Hematopoietic multipotent progenitor cell treated with erythropoietin and hydrocortisone succinate and interleukin-3 and kit ligand, for 4 days (in vitro differentiated cells): ENCODE measurements around the gene ELK4.

Experiments
- DNase-seq: peaks from one replicate; pipeline ENCODE4 v3.0.0-alpha.2; 2015

Gene ELK4, protein sequence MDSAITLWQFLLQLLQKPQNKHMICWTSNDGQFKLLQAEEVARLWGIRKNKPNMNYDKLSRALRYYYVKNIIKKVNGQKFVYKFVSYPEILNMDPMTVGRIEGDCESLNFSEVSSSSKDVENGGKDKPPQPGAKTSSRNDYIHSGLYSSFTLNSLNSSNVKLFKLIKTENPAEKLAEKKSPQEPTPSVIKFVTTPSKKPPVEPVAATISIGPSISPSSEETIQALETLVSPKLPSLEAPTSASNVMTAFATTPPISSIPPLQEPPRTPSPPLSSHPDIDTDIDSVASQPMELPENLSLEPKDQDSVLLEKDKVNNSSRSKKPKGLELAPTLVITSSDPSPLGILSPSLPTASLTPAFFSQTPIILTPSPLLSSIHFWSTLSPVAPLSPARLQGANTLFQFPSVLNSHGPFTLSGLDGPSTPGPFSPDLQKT

DNA sequence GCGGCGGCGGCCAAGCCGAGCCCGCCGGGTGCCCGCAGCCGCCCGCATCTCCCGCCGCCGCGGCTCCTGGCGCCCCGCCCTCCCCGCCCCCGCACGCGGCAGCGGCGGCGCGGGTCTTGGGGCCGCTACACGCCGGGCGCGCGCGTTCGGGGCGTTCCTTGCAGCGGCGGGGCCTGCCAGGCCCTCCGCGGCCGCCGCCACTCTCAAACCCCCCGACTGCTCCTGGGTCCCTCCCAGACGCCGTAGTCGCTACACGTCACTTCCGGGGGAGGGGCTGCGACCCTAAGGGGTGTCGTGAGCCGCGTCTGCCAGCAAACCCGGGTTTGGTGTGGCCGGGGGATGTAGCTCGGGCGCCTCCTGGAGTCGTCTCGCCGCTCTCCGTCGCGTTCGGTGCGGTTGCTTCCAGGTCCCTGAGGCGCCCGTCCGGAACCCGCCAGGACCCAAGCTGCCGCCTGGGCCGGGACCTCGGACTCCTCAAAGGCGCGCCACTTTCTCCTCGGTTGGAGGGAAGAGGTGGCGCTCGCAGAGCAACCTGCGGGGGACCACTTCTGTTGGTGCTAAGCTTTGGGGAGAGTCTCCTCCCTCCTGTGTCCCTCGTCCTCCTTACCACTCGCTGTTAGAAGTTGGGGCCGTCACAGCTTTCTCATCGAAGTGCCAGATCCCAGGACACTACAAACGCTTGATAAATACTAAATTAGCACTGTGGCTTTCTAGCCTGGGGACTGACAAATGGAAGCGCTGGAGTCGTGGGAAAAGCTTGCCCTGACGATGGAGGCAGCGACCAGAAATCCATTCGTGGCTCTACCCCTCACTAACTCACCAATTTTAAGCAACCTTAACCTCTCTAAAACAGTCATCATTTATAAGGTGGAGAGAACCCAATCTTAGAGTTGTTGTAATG lies at the start of gene ELK4:
ELK4 (minus strand) TSS at position 244 of the 901 bp plus-strand sequence. CDS start 8,129 bp downstream, outside the sequence.
- peak; percentile 99 for DNase-seq

DNA sequence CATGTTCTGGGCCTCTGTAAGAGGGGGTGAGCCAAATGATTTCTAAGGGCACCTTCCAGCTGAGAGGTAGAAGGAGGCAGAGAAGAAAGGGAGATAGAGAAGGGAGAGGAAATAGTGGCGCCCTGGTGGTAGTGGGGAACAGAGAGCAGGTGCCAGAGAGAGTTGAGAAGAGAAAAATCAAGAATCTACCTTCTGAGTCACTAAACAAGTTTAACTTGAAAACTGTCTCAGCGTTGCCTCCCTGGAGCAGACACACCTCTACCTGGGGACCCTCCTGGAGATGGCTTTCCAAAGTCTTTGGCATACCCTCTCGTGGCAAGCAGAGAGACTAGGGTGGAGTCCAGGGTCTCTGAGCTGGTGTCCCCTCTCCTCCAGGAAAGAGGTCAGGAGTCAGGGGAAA lies 49.6 kb upstream of the ELK4 start:
- DNase-seq, result no peak

DNA sequence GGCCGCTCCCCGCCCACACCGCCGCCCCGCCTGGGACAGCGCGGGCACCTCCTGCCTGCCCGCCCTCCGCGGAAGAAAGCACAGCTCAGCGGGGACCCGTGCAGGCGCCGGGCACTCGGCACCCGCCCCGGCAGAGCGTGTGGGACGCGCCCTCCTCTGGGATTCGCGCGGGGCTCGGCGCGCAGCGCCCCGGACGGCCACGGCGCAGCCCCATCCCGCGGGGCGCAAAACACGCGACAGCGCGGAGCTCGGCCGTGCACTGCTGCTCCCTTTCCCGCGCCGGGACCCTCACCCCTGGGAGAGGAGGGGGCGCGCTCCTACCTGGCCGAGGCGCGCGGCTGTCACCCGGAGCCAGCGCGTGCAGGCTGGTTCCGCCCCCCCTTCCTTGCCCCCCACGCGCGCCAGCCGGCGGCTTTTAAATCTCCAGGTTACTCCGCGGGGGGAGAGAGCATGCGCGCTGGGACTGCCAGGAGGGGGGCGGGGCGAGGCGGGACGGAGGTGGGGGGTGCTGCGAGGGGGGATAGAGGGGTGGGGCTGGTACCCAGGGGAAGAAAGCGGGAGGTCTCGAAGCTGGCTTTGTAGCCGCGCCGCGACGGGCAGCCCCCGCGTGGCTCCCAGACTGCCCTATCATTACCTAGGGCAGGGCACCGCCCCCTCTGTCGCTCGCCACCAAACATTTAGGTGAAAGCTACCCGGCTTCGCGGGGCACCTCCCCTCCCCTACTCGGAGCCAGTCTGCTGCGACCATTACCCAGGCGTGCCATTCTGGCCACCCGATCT lies 48.5 kb upstream of the ELK4 start, which contains the start of gene SLC45A3:
SLC45A3 (minus strand) TSS at position 437 of the 779 bp plus-strand sequence. CDS start 15,853 bp downstream, outside the sequence.
- peak; percentile 76 for DNase-seq

DNA sequence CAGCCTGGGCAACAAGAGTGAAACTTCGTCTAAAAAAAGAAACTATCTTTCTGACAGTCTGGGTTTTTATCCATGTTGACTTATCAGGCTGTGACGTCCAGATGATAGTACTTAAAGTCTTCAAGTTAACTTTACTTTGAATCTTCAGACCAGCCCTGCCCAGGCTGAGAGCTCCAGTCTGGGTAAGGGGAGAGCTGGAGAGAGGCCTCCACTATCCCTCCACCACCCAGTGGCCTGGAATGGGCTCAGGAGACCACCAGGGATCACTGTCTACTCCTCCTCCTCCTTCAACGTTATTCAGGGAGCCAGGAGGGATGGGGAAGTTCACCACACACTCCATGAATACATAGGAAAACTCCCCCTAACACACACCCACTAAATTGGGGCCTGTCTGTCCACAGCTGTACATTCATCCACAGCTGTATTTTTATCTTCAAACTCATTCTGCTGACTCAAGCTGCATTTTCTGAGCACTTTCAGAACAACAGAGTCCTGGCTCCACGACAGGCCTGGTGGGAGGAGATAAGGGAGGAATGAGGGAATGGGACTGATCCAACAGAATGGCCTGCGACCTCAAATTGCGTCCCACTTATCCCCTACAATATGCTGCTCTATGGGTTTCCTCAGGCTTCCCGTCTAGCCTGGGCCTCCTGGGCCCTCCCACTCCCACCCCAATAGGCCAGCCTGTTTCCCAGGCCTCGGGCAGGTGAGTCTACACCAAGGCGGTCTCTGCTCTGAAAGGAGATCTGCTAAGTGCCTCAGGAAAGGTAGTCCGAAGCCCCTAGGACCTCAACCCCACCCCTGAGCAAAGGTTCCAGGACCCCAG lies 46.7 kb upstream of the ELK4 start:
- DNase-seq, result peak; percentile 89

DNA sequence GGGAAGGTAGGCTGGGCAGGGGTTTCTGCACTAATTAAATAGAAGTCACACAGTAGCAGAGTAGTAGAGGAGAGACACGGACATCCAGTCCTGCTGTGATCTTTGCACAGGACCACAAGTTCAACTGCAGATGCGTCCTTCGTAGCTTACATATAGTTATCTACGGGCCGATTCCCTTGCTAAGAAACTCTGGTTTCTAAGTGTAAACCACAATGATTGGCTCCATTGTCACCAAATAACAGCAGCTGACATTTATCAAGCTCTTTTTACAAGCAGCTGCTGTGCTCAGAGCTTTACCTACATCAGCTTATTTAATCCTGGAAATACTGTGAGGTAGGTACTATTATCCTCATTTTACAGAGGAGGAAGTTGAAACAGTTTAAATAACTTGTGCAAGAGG lies 45.4 kb upstream of the ELK4 start:
- DNase-seq, result peak; percentile 81

DNA sequence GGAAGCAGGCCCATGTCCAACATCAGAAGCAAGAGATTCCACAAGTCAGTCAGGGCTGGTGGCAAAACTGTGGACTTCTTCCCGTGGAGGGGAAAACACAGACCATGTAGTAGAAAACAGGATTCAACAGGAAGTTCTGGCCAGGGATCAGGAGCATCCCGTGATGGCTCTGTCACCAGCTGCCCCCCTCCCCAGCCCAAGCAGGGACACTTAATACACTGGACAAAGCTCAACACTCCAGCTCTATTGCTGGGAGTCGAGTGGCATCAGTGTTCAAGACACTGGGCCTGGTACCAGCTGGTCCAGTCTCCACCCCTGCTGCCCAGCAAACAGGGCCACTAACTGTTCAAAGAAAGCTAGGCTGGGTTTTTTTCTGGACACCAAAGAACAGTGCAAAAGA lies 44.8 kb upstream of the ELK4 start:
- DNase-seq, result no peak

DNA sequence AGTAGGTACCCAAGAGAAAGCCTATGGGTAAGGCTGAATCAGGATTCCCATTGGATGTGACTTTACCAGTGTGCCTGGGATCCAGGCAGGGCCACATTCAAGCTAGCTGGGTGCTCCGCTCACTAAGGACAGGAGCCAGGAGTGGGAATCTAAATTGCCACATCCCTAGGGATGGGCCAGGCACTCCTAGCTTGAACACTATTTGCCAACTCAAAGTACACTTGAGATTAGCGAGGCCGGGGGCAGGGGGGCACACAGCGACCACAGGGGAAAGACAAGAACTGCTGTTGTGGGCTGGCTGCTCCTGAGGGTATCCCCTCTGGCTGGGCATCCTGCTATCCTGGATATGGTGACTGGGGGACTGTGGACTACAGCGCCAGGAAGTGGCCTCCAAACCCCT lies 44.2 kb upstream of the ELK4 start:
- DNase-seq, result no peak

DNA sequence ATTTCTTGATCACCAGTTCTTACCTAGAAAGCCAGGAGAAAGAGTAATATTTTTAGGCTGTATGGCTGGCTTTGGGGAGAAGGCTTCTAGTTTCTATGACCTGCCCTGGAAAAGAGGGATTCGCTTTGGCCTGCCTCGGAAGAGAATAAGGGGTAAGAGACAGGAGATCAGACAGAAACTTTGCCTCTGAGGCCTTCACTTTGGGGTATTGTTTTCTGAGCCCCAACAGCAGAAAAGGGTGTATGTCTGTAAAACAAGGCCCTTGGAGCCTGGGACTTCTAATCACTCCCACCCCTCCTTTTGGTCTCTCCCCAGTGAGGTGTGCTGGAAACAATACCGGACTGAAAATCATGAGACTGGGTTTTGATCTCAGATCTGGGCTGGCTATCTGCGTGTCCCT lies 43.4 kb upstream of the ELK4 start:
- DNase-seq, result no peak

DNA sequence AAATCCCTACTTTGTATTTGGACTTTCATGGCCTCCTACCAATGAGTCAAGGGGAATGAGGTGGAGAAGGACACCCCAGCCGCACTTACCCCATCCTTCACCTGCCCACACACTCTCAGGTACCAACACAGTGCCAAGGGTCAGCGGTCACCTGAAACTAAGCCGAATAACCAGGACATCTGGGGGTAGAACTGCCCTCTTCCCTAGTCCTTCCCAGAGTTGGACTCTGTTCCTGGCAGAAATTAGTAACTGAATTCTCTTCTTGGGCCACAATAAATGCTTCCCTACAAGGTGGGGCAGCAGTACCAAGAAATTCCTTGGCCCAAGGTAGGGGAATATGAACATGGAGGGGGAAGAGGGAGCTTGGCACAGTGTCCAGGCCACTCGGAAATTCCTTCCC lies 41.2 kb upstream of the ELK4 start:
- DNase-seq, result no peak

DNA sequence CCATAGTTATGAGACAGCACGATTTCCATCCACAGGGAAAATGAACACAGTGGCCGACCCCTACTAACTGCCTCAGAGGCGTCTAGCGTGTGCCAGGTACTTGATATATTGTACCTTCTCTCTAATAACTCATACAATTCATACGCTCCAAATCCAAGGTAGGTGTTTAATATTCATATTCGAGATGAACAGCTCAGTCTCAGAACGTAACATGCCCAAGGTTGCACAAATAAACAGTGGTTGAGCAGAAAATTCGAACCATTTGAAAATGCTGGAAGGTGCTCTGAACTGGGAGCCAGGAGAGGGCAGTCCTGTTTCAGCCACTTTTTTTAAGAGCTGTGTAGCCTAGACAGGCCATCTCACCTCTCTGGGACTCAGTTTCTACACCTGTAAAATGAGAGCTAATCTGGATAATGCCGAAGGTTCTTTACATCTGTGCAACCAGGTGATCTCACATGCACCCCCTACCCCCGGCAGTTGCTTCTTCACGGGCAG lies 40.6 kb upstream of the ELK4 start:
- DNase-seq, result no peak

DNA sequence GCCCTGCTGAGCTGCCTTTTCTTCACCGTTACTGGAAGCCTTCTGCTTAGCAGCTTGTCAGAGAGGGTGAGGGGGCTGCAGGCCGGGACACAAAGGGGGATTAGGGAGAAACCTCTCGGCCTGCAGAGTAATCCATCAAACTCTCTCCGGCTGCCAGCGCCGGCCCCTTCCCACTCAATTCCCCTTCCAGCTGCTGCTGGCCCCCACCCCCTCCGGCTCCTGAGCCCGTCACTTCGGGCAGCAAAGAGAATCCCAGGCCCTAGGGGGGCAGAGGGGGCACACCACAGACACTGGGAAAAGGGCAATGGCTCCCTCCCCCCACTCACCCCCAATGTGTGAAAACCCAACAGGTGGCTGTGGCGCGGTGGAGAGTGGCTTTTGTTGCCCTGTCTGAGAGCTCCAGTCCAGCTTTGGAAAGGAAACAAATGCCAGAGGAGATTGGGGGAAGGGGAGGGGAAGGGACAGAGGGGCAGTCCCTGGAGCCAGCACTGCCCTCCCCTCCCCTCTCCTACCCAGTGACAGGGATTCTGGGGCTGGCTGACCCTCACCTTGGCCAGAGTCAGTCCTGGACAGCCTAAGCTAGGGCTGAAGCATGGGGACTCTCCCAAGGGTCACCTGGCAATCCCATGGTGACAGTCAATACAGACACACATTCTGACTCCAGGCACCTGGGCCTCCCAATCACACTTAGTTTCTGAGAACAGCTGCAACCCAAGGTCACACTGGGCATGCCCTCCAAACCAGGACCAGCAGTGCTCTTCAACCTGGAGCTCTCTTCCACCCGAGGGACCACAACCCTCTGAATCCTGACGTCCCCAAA lies 39.0 kb upstream of the ELK4 start:
- DNase-seq, result no peak

DNA sequence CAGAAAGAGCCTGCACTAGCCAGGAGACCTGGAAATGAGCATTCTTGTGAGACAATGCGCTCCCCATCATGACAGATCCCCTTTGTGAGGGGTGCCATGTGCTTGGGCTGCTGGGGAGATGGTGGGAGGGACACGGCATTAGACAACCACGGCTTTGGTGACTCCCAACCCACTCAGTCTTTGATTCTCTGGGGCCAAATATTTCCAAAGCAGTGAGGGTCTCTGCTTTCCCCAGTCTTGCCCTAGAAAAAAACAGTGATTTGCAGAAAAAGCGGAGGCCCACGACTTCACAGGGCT lies 38.3 kb upstream of the ELK4 start:
- no peak for DNase-seq

DNA sequence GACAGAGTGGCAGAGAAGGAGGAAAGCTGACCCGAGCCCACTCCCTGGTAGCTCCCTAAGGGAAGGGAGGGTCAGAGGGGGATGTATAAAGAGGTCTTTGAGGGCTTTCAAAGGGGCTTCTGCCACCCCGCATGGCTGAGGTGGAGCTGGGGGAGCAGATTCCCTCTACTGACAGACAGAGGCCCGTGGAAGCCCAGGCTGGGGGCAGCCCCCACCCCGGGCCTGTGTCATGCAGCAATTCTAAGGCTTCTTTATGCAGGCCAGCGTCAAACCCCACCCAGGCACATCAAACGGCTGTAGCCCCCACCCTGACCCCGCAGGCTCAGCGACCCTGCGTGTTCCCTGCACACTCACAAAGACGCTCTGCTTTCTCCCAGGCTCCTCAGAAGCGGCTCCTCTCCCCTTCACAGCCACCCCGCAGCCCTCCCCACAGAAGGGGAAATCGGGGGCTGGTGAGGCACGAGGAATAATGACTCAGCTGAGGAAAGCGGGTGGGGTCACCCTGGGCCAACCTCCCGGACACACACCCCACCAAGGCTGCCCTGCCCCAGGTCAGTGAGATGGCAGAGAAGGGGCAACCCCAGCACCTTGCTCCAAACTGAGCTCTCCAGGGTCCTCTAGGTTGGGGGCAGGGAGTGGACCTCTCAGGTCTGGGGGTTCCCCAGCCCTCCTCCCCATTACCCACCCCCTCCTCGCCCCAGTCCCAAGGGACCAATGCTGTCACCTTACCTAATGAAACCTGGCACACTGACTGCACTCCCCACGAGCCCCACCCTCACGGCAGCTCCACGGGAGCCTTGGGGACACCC lies 37.7 kb upstream of the ELK4 start:
- peak; percentile 67 for DNase-seq

DNA sequence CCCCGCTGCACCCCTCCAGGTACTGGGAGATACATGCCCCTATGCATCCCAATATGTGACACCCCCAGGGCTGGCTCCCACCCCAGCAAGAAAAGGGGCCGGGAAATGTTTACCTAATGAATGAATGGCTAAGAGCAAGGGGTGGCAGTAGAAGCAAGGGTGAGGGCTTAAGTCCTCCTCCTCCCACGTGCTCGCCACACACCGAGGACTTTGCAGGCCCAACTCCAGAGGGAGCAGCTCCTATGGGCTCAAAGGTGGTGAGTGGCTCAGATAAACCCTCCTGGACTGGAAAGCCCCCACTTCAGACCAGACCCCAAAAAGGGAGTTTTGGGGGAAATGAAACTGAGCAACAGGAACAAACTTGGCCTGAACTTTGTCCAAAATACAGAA lies 37.1 kb upstream of the ELK4 start:
- DNase-seq, result peak; percentile 55

DNA sequence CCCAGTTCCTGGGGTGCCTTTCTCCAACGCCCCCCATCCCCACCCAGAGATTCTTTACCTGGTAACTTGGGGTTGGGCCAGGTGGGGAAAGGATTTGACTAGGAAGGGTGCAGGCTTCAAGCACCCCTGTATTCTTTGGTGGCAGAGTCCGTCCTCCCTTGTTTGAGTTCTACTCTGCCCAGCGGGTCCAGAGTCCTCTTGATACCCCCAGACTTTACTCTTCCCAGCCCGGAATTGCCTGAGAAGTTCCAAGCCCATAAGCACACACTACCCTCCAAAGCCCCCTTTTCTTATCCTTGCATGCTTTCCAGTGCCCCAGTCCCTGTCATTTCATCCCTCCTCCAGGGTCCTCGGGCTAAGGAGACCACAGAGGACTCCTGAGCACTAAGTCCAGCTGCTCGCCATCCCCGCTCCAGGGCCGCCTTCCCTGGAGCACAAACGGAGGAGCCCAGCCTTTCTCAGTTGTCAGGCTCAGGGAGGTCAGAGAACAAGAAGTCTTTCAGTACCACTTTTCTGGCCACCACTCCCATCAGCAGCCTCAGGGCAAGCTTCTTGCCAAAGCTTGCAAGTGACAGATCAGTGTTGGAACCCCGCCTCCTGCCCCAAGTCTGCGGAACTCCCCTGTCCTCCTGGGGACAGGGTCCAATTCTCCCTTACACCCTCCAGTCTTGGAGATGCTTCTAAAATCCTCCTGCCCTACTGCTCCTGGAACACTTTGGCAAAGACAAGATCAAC lies 36.3 kb upstream of the ELK4 start:
- DNase-seq, result no peak

DNA sequence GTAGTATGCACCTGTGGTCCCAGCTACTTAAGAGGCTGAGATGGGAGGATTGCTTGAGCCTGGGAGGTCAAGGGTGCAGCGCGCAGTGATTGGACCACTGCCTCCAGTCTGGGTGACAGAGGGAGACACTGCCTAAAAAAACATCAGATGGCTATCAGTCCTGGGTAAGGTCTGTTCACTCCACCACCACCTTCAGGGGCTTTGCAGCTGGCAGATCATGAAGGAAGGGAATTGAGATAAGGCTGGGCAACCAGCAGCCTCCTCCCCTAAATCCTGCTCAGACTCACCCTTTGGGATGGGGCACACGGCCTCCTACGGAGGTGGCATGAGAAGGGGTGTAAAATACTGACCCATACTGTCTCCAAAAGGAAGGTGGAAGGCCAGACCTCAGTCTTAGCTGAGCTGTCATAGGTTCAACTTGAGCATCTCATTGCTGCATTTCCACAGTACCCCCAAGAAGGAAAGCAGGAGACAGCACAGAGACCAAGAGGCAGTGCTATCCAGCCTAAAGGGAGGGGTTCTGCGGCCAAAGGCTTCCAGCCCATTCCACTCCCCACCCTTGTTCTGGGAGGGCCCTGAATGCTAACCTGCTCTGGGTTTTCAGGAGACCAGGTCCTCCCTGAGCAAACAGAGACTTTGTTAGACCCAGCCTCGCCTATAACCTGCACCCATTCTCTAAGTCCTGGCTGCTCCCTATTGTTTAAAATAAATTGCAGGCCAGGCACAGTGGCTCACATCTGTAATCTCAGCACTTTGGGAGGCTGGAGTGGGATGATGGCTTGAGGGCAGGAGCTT lies 34.8 kb upstream of the ELK4 start:
- no peak for DNase-seq

DNA sequence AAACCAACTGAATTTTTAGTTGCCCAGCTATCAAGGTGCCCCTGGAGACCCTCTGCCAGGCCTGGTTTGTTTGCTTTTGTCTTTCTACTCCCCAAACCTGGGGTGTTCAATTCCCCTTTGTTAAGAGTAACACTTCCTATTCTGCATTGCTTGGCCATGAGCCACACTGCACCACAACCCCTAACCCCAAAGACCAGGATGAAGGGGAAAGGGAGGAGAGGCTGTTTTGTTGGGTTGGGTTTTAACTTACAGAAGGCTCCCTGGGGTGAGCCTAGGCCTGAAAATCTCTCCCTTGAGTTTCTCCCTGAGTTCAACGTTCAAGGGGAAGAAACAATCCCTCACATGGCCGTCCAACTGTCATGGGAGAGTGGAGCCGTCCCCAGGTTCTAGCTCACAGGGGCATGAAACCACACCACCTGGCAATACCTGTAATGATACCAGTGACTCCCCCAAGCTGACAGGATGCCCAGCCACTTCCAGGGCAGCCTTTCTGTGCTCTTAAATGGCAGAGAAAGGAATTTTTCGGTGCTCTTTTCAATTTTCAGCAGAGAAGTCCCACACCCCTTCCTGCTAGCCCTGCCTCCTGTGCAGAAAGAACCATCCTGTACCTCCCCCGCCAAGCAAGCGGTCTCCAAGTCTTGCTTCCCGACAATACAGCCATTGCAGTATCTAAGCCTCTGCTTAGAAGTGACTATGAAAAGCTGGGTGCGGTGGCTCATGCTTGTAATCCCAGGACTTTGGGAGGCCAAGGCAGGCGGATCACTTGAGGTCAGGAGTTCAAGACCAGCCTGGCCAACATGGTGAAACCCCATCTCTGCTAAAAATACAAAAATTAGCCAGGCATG lies 33.6 kb upstream of the ELK4 start:
- DNase-seq, result peak; percentile 51
